GM13976 (cell line): Measurements from ENCODE around the gene LYPD4.

Source experiments
- DNase-seq: peaks from one replicate; pipeline ENCODE4 v3.0.0; 2012; ENCODE audit warnings: low spot score
- CTCF ChIP-seq: IDR thresholded peaks from 2 replicates; pipeline ENCODE4 v1.5.1; 2012; ENCODE audit warnings: borderline replicate concordance, mild to moderate bottlenecking; ENCODE audit not compliant: insufficient read depth; ENCODE audit errors: extremely low read depth, missing control alignments, control extremely low read depth
- in situ Hi-C: fragments of 300-500 bp; cut with MboI; formaldehyde crosslinking; loops from one replicate; pipeline ENCODE4 v1.12.0; 2022; ENCODE audit warnings: low sequenced_read_pairs, mixed read lengths, inconsistent platforms; ENCODE audit not compliant: unreplicated experiment

LYPD4 gene

GRCh38 chr19:41887711-41888382 is 43.4 kb upstream of the LYPD4 start:
- DNase-seq: peak; percentile 79
- peak; percentile 59 for TF ChIP-seq CTCF
- in situ Hi-C loops: loop anchor here (10.0 kb wide), 1 partner anchor 57 kb away; no protein-coding TSS in a partner anchor

- in situ Hi-C loops: loop anchor here (10.0 kb wide), 1 partner anchor 58 kb away; no protein-coding TSS in a partner anchor
- DNase-seq: peak; percentile 72
- TF ChIP-seq CTCF: no peak
Observed at GRCh38 chr19:41886761-41887710, 42.6 kb upstream of the LYPD4 start.

GRCh38 chr19:41883821-41884733 is 39.6 kb upstream of the LYPD4 start:
- DNase-seq: peak; percentile 96
- no peak for TF ChIP-seq CTCF
- in situ Hi-C loops: loop anchor here (10.0 kb wide), 1 partner anchor 61 kb away; no protein-coding TSS in a partner anchor

GRCh38 chr19:41883463-41883820 is 39.0 kb upstream of the LYPD4 start:
- no peak for DNase-seq
- in situ Hi-C loops: loop anchor here (10.0 kb wide), 1 partner anchor 61 kb away; no protein-coding TSS in a partner anchor
- TF ChIP-seq CTCF: no peak

- in situ Hi-C loops: loop anchor here (10.0 kb wide), 1 partner anchor 62 kb away; no protein-coding TSS in a partner anchor
- TF ChIP-seq CTCF: no peak
- DNase-seq: peak; percentile 72
Observed at GRCh38 chr19:41882568-41883462, 38.3 kb upstream of the LYPD4 start, which contains the start of gene ARHGEF1. ARHGEF1 (plus strand) TSS chr19:41883184; CDS start chr19:41888083, 4,899 bp downstream.
